Esophagus squamous epithelium (tissue), 5 donors: ENCODE results near the gene PLD4. TPM values are rescaled to one million over a fixed set of nuclear protein-coding genes. Genes with fewer than 3 reads are reported as not detected.

Experiments
- DNase-seq: peaks from one replicate; lab custom pipeline; 2025; lab: John Stamatoyannopoulos, UW
- H3K27ac ChIP-seq, 4 donors: fragments of 200-600 bp; sonication (generic); one replicate each; pipeline ENCODE4 v1.5.1; 2016 to 2019; ENCODE audit warnings: mild to moderate bottlenecking in 1 of 4
- H3K27me3 ChIP-seq, 4 donors: fragments of 200-600 bp; sonication (generic); 1 replicate in 3 of 4; 2 replicates in 1 of 4; pipeline versions ENCODE4 v1.5.1 to v1.6.0; 2017 to 2021; ENCODE audit warnings: antibody characterized with exemption in 1 of 4
- H3K36me3 ChIP-seq, 3 donors: fragments of 200-600 bp; sonication (generic); one replicate each; pipeline ENCODE4 v1.5.1; 2016 to 2019
- H3K4me1 ChIP-seq, 3 donors: fragments of 200-600 bp; sonication (generic); one replicate each; pipeline ENCODE4 v1.5.1; 2017 to 2019
- H3K4me3 ChIP-seq, 4 donors: fragments of 200-600 bp; sonication (generic); 1 replicate in 3 of 4; 2 replicates in 1 of 4; pipeline ENCODE4 v1.5.1; 2016 to 2019; ENCODE audit warnings: mild to moderate bottlenecking in 2 of 4, moderate library complexity in 1 of 4
- H3K9me3 ChIP-seq, 3 donors: fragments of 200-600 bp; sonication (generic); one replicate each; pipeline ENCODE4 v1.5.1; 2016 to 2019
- CTCF ChIP-seq, 6 experiments: fragments of 450-650 bp in 4 of 6; fragments of 200-600 bp in 2 of 6; sonication (generic) in 2 of 6; IDR thresholded peaks; one replicate each; pipeline ENCODE4 v1.5.1; 2016 to 2019; ENCODE audit warnings: antibody characterized with exemption in 6 of 6, mild to moderate bottlenecking in 4 of 6, moderate library complexity in 4 of 6
- POLR2A ChIP-seq, 4 donors: fragments of 450-650 bp; IDR thresholded peaks; one replicate each; pipeline ENCODE4 v1.6.1; 2017; ENCODE audit warnings: antibody characterized with exemption in 4 of 4, mild to moderate bottlenecking in 4 of 4, moderate library complexity in 3 of 4
- WGBS, 2 donors: methylation state at CpG; one replicate each; pipeline ENCODE4 v1.1.5; 2018; 5-methylcytosine and 5-hydroxymethylcytosine counted together
- intact Hi-C: fragments of 100-400 bp; cut with DNase I; formaldehyde crosslinking; loops from one replicate; pipeline ENCODE4 v1.15.0; 2022
- total RNA-seq, 4 donors: library from RNA; depleted of rRNA; stranded (reverse); fragments of >200 nt; gene quantifications; one replicate each; pipeline ENCODE4 v1.1.0, GENCODE V29; 2016
- donor health status: DM: yes; HTN: yes; CAD: no.

Gene PLD4
- total RNA-seq, 4 donors from 2014 or later: 0.18 to 0.95 (median 0.64) TPM

- Histone ChIP-seq H3K4me1 (peaks cover 7 to 48% (median 8%) of the 10 kb centered on the region in 3 donors), H3K4me3 (no peak overlapping the region), H3K9me3 (no peaks in the 10 kb centered on the region), H3K27ac (no peak overlapping the region), H3K27me3 (peaks cover 0 to 13% (median 0%) of the 10 kb centered on the region in 4 donors), H3K36me3 (peaks cover 0 to 23% (median 3%) of the 10 kb centered on the region in 3 donors)
- 20 to 33% methylated on average over 1 to 3 of the region's 3 CpGs for WGBS, 2 donors
- no peak for DNase-seq
- TF ChIP-seq CTCF (IDR thresholded peaks at IDR 0.05) (no peak), POLR2A (IDR thresholded peaks at IDR 0.05) (no peak)
- intact Hi-C loops: no loop called here
Measured at GRCh38 chr14:104935026-104935650, 10.5 kb downstream of the PLD4 start.

- no peak for DNase-seq
- WGBS, 2 donors: 29 to 71% methylated on average over 2 of the region's 2 CpGs
Measured at GRCh38 chr14:104935955-104936354, 11.3 kb downstream of the PLD4 start.

GRCh38 chr14:104936361-104937155 is 11.9 kb downstream of the PLD4 start:
- DNase-seq: no peak
- 67 to 68% methylated on average over 5 to 6 of the region's 10 CpGs for WGBS, 2 donors
- H3K27me3 ChIP-seq: peaks cover 0 to 13% (median 0%) of the 10 kb centered on the region in 4 donors
- no peaks in the 10 kb centered on the region for H3K9me3 ChIP-seq
- H3K36me3 ChIP-seq: peaks cover 0 to 38% (median 3%) of the 10 kb centered on the region in 3 donors
- no peak overlapping the region for H3K27ac ChIP-seq
- H3K4me1 ChIP-seq: peaks cover 7 to 46% (median 8%) of the 10 kb centered on the region in 3 donors
- intact Hi-C loops: no loop called here
- TF ChIP-seq CTCF (IDR thresholded peaks at IDR 0.05) (no peak), POLR2A (IDR thresholded peaks at IDR 0.05) (no peak)
- H3K4me3 ChIP-seq: no peak overlapping the region

More at GRCh38 chr14:104935955-104936354, 11.3 kb downstream of the PLD4 start:
- TF ChIP-seq POLR2A (IDR thresholded peaks at IDR 0.05) (no peak), CTCF (IDR thresholded peaks at IDR 0.05) (no peak)
- H3K9me3 ChIP-seq: no peaks in the 10 kb centered on the region
- intact Hi-C loops: no loop called here
- H3K27me3 ChIP-seq: peaks cover 0 to 13% (median 0%) of the 10 kb centered on the region in 4 donors
- peaks cover 7 to 48% (median 8%) of the 10 kb centered on the region in 3 donors for H3K4me1 ChIP-seq
- H3K4me3 ChIP-seq: no peak overlapping the region
- peaks cover 0 to 32% (median 3%) of the 10 kb centered on the region in 3 donors for H3K36me3 ChIP-seq
- H3K27ac ChIP-seq: no peak overlapping the region

- Histone ChIP-seq H3K27ac (no peak overlapping the region), H3K9me3 (no peaks in the 10 kb centered on the region), H3K4me3 (no peak overlapping the region), H3K36me3 (peaks cover 0 to 44% (median 3%) of the 10 kb centered on the region in 3 donors), H3K27me3 (peaks cover 0 to 12% (median 0%) of the 10 kb centered on the region in 4 donors), H3K4me1 (peaks cover 7 to 40% (median 8%) of the 10 kb centered on the region in 3 donors)
- DNase-seq: no peak
- no peak for TF ChIP-seq CTCF (IDR thresholded peaks at IDR 0.05)
- no peak for TF ChIP-seq POLR2A (IDR thresholded peaks at IDR 0.05)
- 80% methylated on average over 1 of the region's 4 CpGs; no CpG with 5 or more reads in 1 of the 2 donors for WGBS, 2 donors
- intact Hi-C loops: no loop called here
Measured at GRCh38 chr14:104937161-104937560, 12.5 kb downstream of the PLD4 start.
